Measurements from ENCODE around the gene TBC1D22B.

TBC1D22B gene

GRCh38 chr6:37313723-37314486, 56.3 kb downstream of the TBC1D22B start:
- no peak overlapping the region for H2AFZ ChIP-seq (ENCODE audit: low read length, unreplicated experiment)
- H3K4me1 ChIP-seq (ENCODE audit: control insufficient read depth, insufficient read depth, low read length, unreplicated experiment) = peaks cover 8% of the 10 kb centered on the region
- H3K27ac ChIP-seq (ENCODE audit: low read depth, low read length) = no peak overlapping the region
- H3K27me3 ChIP-seq (ENCODE audit: insufficient read depth, low read length) = no peaks in the 10 kb centered on the region
- H3K79me2 ChIP-seq (ENCODE audit: control insufficient read depth, insufficient read depth, low read length, unreplicated experiment) = no peaks in the 10 kb centered on the region
- 0 out of 2 replicates have a peak, but pooled peaks cover 14% of the 10 kb centered on the region for H3K36me3 ChIP-seq (ENCODE audit: insufficient read depth, low read length)
- no peak overlapping the region for H3K4me3 ChIP-seq (ENCODE audit: low read depth, low read length)

DNA sequence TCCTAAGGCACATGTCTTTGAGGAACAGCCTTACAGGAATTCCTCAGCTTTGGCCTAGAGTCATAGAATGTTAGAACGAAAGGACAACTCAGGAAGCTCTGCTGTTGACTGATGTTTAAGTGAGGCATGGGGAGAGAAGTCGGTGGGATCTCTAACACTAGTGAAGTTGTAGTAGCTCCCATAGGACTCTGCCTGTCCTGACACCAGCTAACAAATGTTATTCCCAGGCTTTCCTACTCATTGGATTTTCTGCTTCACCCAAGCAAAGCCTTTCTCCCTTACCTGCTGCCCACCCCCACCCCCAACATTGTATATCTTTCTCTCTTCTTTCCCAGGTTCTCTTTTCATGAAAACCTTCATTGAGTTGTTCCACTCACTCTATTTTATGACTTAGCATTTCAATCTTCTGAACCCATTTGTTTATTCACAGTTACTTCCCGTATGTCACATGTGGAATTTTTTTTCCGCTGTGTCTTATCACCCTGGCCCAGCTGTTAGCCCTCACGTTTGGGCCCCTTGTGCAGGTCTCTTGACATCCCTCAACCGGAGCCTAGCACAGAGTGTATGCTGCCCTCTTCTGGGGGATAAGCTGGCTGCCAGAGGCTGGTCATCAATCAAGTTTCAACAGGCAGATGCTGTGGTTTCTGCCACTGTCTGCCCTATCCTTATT, 57.0 kb downstream of the TBC1D22B start:
- Histone ChIP-seq H3K27me3 (ENCODE audit: insufficient read depth, low read length) (no peaks in the 10 kb centered on the region), H3K27ac (ENCODE audit: low read depth, low read length) (no peak overlapping the region), H3K79me2 (ENCODE audit: control insufficient read depth, insufficient read depth, low read length, unreplicated experiment) (no peaks in the 10 kb centered on the region), H3K4me3 (ENCODE audit: low read depth, low read length) (no peak overlapping the region), H3K4me1 (ENCODE audit: control insufficient read depth, insufficient read depth, low read length, unreplicated experiment) (peaks cover 8% of the 10 kb centered on the region), H2AFZ (ENCODE audit: low read length, unreplicated experiment) (no peak overlapping the region), H3K36me3 (ENCODE audit: insufficient read depth, low read length) (0 out of 2 replicates have a peak, but pooled peaks cover 14% of the 10 kb centered on the region)

DNA sequence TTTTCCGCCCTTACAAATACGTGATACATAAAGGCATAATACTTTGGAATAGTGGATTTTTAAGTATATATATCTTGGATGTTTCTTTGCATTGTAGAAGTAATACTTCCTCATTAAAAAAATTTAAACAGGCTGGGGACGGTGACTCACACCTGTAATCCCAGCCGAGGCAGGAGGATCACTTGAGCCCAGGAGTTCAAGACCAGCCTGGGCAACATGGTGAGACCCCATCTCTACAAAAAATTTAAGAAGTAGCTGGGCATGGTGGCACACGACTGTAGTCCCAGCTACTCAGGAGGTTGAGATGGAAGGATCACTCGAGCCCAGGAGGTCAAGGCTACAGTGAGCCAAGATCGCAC, 57.6 kb downstream of the TBC1D22B start:
- Histone ChIP-seq H2AFZ (ENCODE audit: low read length, unreplicated experiment) (no peak overlapping the region), H3K36me3 (ENCODE audit: insufficient read depth, low read length) (0 out of 2 replicates have a peak, but pooled peaks cover 14% of the 10 kb centered on the region), H3K4me3 (ENCODE audit: low read depth, low read length) (no peak overlapping the region), H3K79me2 (ENCODE audit: control insufficient read depth, insufficient read depth, low read length, unreplicated experiment) (no peaks in the 10 kb centered on the region), H3K27ac (ENCODE audit: low read depth, low read length) (no peak overlapping the region), H3K4me1 (ENCODE audit: control insufficient read depth, insufficient read depth, low read length, unreplicated experiment) (peaks cover 8% of the 10 kb centered on the region), H3K27me3 (ENCODE audit: insufficient read depth, low read length) (no peaks in the 10 kb centered on the region)

DNA sequence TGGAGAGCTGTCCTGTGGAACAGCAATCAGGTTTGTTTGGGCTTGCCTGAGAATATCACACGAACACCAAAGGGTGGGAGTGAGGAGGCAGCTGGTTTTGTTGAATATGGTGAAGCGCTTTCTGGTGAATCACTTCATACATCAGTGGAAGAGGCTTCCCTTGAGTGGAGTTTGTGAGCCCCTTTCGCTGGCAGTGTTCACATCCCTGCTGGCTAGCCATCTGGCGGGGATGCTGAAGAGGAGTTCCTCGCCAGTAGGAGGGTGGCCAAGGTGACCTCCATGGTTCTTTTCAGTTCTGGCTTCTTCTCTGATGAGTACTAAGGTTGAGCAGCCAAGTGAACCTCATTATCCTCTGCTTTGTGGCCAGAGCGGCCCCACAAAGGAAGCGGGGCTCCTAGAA, 58.5 kb downstream of the TBC1D22B start:
- Histone ChIP-seq H3K79me2 (ENCODE audit: control insufficient read depth, insufficient read depth, low read length, unreplicated experiment) (no peaks in the 10 kb centered on the region), H3K4me3 (ENCODE audit: low read depth, low read length) (no peak overlapping the region), H2AFZ (ENCODE audit: low read length, unreplicated experiment) (no peak overlapping the region), H3K27ac (ENCODE audit: low read depth, low read length) (no peak overlapping the region), H3K36me3 (ENCODE audit: insufficient read depth, low read length) (0 out of 2 replicates have a peak, but pooled peaks cover 14% of the 10 kb centered on the region), H3K4me1 (ENCODE audit: control insufficient read depth, insufficient read depth, low read length, unreplicated experiment) (peaks cover 8% of the 10 kb centered on the region), H3K27me3 (ENCODE audit: insufficient read depth, low read length) (no peaks in the 10 kb centered on the region)

DNA sequence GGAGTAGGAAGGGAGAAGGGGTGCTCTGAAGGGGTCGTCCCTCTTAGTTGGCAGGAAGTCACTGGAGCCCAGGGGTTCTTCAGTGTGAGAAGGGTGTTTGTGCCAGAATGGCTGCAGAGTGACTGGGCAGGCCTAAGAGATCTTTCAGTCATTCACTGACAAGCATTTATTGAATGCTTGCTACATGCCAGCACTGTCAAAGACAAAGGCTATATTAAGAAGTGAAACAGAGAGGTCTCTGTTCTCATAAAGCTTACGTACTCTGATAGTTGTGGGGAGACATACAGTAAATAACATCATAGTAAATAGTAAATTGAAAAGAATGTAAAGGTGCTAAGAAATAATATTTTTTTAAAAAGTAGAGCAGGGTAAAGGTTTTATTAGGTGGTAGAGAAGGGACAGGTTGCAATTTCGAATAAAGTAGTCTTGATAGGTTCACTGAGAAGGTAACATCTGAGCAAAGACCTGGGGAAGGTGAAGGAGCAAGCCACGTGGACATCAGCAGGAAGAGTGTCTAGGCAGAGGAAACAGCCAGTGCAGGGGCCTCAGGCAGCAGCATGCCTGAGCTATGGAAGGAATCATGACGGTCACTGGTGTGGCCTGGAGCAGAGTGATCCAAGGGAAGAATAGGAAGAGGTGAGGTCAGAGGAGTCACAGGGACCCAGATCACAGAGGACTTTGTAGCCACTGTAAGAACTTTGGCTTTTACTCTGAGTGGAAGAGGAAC, 59.9 kb downstream of the TBC1D22B start:
- H3K4me1 ChIP-seq (ENCODE audit: control insufficient read depth, insufficient read depth, low read length, unreplicated experiment) = peaks cover under 1% of the 10 kb centered on the region
- no peaks in the 10 kb centered on the region for H3K27me3 ChIP-seq (ENCODE audit: insufficient read depth, low read length)
- no peak overlapping the region for H3K27ac ChIP-seq (ENCODE audit: low read depth, low read length)
- H3K4me3 ChIP-seq (ENCODE audit: low read depth, low read length) = no peak overlapping the region
- no peaks in the 10 kb centered on the region for H3K79me2 ChIP-seq (ENCODE audit: control insufficient read depth, insufficient read depth, low read length, unreplicated experiment)
- H3K36me3 ChIP-seq (ENCODE audit: insufficient read depth, low read length) = 0 out of 2 replicates have a peak, but pooled peaks cover 14% of the 10 kb centered on the region
- H2AFZ ChIP-seq (ENCODE audit: low read length, unreplicated experiment) = no peak overlapping the region

GRCh38 chr6:37319156-37319555, 61.6 kb downstream of the TBC1D22B start:
- Histone ChIP-seq H2AFZ (ENCODE audit: low read length, unreplicated experiment) (no peak overlapping the region), H3K4me1 (ENCODE audit: control insufficient read depth, insufficient read depth, low read length, unreplicated experiment) (peaks cover 18% of the 10 kb centered on the region), H3K27me3 (ENCODE audit: insufficient read depth, low read length) (no peaks in the 10 kb centered on the region), H3K27ac (ENCODE audit: low read depth, low read length) (no peak overlapping the region), H3K4me3 (ENCODE audit: low read depth, low read length) (no peak overlapping the region), H3K79me2 (ENCODE audit: control insufficient read depth, insufficient read depth, low read length, unreplicated experiment) (no peaks in the 10 kb centered on the region), H3K36me3 (ENCODE audit: insufficient read depth, low read length) (0 out of 2 replicates have a peak, but pooled peaks cover 10% of the 10 kb centered on the region)

DNA sequence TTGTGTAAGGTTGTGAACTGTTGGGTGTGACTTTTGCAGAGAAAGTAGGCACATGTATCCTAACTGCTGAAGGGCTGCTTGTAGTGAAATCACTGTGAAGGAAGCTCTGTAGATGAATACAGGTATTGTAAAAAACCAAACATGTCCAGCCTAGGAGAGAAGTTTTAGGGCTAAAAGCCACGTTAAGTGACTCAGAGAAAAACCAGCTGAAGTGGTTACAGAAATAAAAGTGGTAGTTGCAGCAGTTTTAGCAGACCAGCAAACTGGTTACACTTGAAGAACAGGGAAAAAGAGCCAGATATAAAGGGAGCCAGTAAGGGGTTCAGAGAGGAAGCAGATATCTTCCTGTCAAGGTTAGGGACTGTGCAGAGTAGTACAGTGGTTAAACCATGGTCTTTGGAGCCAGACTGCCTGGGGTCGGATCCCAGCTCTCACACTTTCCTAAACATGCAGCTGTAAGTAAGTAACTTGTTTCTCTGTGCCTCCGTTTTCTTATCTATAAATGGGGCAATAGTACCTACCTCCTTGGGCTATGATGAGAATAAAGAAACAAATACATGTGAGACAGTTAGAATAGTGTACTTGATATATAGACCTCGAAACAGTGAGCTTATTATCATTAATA, 62.4 kb downstream of the TBC1D22B start:
- Histone ChIP-seq H3K79me2 (ENCODE audit: control insufficient read depth, insufficient read depth, low read length, unreplicated experiment) (no peaks in the 10 kb centered on the region), H3K36me3 (ENCODE audit: insufficient read depth, low read length) (0 out of 2 replicates have a peak, but pooled peaks cover 10% of the 10 kb centered on the region), H3K27me3 (ENCODE audit: insufficient read depth, low read length) (no peaks in the 10 kb centered on the region), H2AFZ (ENCODE audit: low read length, unreplicated experiment) (no peak overlapping the region), H3K27ac (ENCODE audit: low read depth, low read length) (no peak overlapping the region), H3K4me3 (ENCODE audit: low read depth, low read length) (no peak overlapping the region), H3K4me1 (ENCODE audit: control insufficient read depth, insufficient read depth, low read length, unreplicated experiment) (peaks cover 23% of the 10 kb centered on the region)

- 0 out of 2 replicates have a peak, but pooled peaks cover 10% of the 10 kb centered on the region for H3K36me3 ChIP-seq (ENCODE audit: insufficient read depth, low read length)
These were observed 63.1 kb downstream of the TBC1D22B start for GRCh38 chr6:37320646-37321045.

GRCh38 chr6:37321101-37321500, 63.5 kb downstream of the TBC1D22B start:
- Histone ChIP-seq H3K27ac (ENCODE audit: low read depth, low read length) (no peak overlapping the region), H3K27me3 (ENCODE audit: insufficient read depth, low read length) (no peaks in the 10 kb centered on the region), H3K4me3 (ENCODE audit: low read depth, low read length) (no peak overlapping the region), H2AFZ (ENCODE audit: low read length, unreplicated experiment) (no peak overlapping the region), H3K79me2 (ENCODE audit: control insufficient read depth, insufficient read depth, low read length, unreplicated experiment) (no peaks in the 10 kb centered on the region), H3K36me3 (ENCODE audit: insufficient read depth, low read length) (0 out of 2 replicates have a peak, but pooled peaks cover 5% of the 10 kb centered on the region), H3K4me1 (ENCODE audit: control insufficient read depth, insufficient read depth, low read length, unreplicated experiment) (peaks cover 23% of the 10 kb centered on the region)

More at GRCh38 chr6:37320646-37321045, 63.1 kb downstream of the TBC1D22B start:
- Histone ChIP-seq H3K4me1 (ENCODE audit: control insufficient read depth, insufficient read depth, low read length, unreplicated experiment) (peaks cover 23% of the 10 kb centered on the region), H3K27ac (ENCODE audit: low read depth, low read length) (no peak overlapping the region), H3K27me3 (ENCODE audit: insufficient read depth, low read length) (no peaks in the 10 kb centered on the region), H2AFZ (ENCODE audit: low read length, unreplicated experiment) (no peak overlapping the region), H3K4me3 (ENCODE audit: low read depth, low read length) (no peak overlapping the region), H3K79me2 (ENCODE audit: control insufficient read depth, insufficient read depth, low read length, unreplicated experiment) (no peaks in the 10 kb centered on the region)
